GM06990 (cell line): ENCODE measurements around the gene LIMS1.

ENCODE experiments used
- DNase-seq: peaks from one replicate; pipeline ENCODE4 v3.0.0-alpha.2; 2011; ENCODE audit not compliant: insufficient read length; ENCODE audit errors: extremely low read depth
- H3K27me3 ChIP-seq: replicated peaks from 2 replicates; pipeline ENCODE4 v1.6.0; 2011; ENCODE audit warnings: low read length; ENCODE audit not compliant: control insufficient read depth, insufficient read depth
- H3K36me3 ChIP-seq: 2 replicates; pipeline ENCODE4 v1.5.1; 2011; ENCODE audit warnings: low read length; ENCODE audit not compliant: control insufficient read depth, insufficient read depth
- H3K4me3 ChIP-seq: replicated peaks from 2 replicates; pipeline ENCODE4 v1.5.1; 2011; ENCODE audit warnings: low read depth, mild to moderate bottlenecking, control low read depth, low read length
- TF ChIP-seq, protein P1 (sequence below): IDR thresholded peaks from 2 replicates; pipeline ENCODE4 v1.5.1; 2011; ENCODE audit warnings: low read length, control low read depth, mild to moderate bottlenecking, inconsistent platforms; ENCODE audit not compliant: insufficient read depth, poor library complexity, severe bottlenecking

The LIMS1 gene

DNA sequence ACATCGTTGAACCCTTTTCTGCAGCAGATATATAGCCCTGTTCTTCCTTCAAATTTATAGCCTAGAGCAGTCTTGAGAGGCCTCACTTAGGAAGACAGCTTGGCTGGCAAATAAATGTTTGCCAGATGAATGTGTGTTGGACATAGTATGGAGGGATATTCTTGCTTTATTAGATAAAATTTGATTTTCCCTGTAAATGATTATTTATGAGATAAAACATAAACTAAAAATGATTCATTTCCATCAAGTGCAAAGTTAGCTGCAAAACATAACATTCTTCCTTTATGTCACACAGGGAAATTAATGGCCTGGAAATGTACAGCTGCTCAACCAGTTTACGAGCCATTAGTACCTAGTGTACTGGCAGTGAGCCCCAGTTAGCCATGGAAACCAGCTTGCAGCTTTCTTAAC, 82.5 kb downstream of the LIMS1 start:
- TF ChIP-seq, protein P1, sequence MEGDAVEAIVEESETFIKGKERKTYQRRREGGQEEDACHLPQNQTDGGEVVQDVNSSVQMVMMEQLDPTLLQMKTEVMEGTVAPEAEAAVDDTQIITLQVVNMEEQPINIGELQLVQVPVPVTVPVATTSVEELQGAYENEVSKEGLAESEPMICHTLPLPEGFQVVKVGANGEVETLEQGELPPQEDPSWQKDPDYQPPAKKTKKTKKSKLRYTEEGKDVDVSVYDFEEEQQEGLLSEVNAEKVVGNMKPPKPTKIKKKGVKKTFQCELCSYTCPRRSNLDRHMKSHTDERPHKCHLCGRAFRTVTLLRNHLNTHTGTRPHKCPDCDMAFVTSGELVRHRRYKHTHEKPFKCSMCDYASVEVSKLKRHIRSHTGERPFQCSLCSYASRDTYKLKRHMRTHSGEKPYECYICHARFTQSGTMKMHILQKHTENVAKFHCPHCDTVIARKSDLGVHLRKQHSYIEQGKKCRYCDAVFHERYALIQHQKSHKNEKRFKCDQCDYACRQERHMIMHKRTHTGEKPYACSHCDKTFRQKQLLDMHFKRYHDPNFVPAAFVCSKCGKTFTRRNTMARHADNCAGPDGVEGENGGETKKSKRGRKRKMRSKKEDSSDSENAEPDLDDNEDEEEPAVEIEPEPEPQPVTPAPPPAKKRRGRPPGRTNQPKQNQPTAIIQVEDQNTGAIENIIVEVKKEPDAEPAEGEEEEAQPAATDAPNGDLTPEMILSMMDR, result no peak
- H3K36me3 ChIP-seq, result no peaks in the 10 kb centered on the region
- H3K27me3 ChIP-seq, result no peaks in the 10 kb centered on the region
- no peak overlapping the region for H3K4me3 ChIP-seq
- no peak for DNase-seq

DNA sequence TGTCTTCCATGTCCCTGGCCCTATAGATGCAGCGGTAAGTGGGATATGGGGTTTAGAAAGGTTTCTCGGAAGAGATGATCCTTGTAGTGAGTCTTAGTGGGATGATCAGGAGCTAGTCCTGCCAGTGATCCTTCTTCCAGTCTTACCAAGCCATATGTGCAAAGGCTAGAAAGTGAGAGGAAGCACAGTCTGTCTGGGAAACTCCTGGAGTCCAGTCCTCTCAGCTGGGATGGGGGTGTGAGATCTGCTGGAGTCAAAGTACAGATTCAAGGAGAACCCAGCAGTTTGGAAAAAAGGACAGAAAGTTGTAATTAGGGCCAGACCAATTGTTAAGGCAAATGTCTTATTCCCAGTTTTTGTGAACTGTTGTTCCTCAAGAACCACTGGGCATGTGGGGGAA, 83.3 kb downstream of the LIMS1 start:
- no peak for DNase-seq
- Histone ChIP-seq H3K4me3 (no peak overlapping the region), H3K36me3 (no peaks in the 10 kb centered on the region), H3K27me3 (no peaks in the 10 kb centered on the region)
- TF ChIP-seq, protein P1, result no peak

DNA sequence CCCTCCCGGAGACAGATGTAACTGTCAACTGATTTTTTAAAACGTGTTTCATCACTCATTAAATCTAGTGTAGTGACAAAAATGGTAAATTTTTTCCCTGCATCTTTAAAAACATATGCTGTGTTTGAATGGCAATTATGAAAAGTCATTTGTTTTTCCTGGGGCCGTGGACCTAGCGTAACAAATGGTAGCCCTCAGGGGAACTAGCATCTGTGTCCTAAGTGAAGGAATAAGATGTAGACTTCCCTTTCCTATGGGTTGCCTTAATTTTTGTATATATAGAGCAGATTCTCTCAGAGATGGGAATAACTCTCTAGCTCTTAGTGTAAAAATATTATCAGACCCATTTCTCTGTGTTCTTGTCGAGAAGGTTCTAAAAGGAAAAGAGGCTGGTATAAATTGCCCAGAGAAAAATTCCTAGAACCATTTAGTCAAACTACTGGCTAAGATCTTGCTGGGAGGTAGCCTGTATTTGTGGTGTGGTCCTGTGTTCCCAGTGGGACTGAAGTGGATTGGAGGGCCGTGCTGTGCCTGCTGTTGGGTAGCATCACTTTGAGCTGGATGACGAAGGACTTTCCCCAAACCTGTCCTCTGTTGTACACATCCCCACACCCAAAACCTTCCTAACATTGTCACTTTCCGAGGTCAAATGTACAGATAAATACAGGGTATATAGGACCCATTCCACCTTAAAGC, 85.8 kb downstream of the LIMS1 start:
- H3K4me3 ChIP-seq, result no peak overlapping the region
- DNase-seq, result no peak
- TF ChIP-seq, protein P1, result no peak
- no peaks in the 10 kb centered on the region for H3K36me3 ChIP-seq
- no peaks in the 10 kb centered on the region for H3K27me3 ChIP-seq

DNA sequence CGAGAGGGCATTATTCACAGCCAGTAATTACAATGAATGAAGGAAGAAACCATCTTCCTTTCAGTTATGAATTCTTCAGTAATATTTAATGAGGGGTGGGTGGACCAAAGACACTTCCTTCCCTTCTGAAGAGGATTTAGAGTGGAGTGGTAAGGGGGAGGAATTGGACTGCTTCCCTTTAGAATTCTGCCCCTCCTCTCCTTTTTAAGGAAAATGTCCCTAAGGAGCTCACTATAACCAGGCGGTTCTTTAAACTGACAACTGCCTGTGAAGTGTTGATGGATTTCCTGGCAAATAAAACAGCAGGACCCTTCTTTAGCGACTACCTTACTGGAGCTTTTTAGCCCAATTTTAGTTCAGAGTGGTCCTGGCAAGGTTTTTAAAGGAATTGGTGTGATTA, 86.4 kb downstream of the LIMS1 start:
- H3K4me3 ChIP-seq, result no peak overlapping the region
- no peaks in the 10 kb centered on the region for H3K36me3 ChIP-seq
- H3K27me3 ChIP-seq, result no peaks in the 10 kb centered on the region
- no peak for DNase-seq
- TF ChIP-seq, protein P1, result no peak

DNA sequence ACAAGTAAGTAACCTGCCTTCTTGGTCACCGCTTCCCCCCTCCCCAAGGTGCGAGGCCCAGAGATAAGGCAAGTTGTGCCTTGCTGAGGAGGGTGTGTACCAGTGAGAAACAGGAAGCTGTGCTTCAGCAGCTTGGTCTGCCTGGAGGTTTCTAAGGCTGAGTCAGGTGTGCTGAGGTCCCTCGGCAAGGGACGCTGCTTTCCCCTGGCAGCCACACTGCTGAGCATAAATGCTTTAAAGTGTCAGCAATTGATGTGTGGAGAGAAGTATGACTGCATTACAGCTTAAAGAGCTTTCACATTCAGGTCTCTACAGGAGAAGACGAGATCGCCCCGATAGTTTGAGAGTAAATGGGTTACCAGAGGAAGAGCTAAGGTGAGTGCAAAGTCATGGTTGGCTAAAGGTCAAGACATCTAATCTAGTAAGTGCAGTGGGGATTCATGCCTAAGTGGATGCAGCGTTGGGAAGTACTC, 86.9 kb downstream of the LIMS1 start:
- DNase-seq, result peak; percentile 75
- H3K36me3 ChIP-seq, result no peaks in the 10 kb centered on the region
- H3K4me3 ChIP-seq, result no peak overlapping the region; the same call in 1 of the 2 replicates
- TF ChIP-seq, protein P1, result no peak
- no peaks in the 10 kb centered on the region for H3K27me3 ChIP-seq
